GM18526 (cell line): ENCODE results near the gene GBP5.
"Not testable (repeated sequence)": the region's sequence is repeated elsewhere in the genome, so short reads cannot be mapped to it uniquely, and the experiment has no call there.

Experiments used
- POLR2A ChIP-seq: IDR thresholded peaks from 3 replicates; pipeline ENCODE4 v1.6.1; 2011; ENCODE audit not compliant: insufficient read length; ENCODE audit errors: extremely low read depth

Gene GBP5, protein sequence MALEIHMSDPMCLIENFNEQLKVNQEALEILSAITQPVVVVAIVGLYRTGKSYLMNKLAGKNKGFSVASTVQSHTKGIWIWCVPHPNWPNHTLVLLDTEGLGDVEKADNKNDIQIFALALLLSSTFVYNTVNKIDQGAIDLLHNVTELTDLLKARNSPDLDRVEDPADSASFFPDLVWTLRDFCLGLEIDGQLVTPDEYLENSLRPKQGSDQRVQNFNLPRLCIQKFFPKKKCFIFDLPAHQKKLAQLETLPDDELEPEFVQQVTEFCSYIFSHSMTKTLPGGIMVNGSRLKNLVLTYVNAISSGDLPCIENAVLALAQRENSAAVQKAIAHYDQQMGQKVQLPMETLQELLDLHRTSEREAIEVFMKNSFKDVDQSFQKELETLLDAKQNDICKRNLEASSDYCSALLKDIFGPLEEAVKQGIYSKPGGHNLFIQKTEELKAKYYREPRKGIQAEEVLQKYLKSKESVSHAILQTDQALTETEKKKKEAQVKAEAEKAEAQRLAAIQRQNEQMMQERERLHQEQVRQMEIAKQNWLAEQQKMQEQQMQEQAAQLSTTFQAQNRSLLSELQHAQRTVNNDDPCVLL

GRCh38 chr1:89272269-89273041, at the start of gene GBP5:
Gene GBP5, minus strand, starts transcription at chr1:89272860. Its CDS starts 3,305 bp downstream, at chr1:89269555.
- not testable (repeated sequence) for TF ChIP-seq POLR2A

DNA sequence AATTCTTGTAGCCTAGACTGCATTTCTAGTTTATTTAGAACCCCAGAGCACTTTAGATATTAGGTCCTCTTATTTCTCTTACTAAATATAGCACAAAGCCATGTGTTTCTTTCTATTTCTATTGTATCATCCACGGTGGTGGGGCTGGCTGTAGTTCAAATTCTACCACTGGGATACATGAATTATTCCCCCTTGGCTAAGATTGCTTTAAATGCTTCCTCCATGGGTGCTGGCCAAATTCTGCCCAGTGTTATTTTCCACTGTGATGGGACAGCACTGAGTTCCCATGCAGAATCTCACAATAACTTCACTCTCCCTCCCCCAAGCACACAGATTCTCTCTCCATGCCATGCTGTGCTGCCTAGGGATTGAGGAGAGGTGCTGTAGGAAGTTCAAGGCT, 49.7 kb upstream of the GBP5 start:
- no peak for TF ChIP-seq POLR2A

GRCh38 chr1:89312572-89312971, 39.9 kb upstream of the GBP5 start:
- no peak for TF ChIP-seq POLR2A

- no peak for TF ChIP-seq POLR2A
Observed at GRCh38 chr1:89311757-89312156, 39.1 kb upstream of the GBP5 start.

DNA sequence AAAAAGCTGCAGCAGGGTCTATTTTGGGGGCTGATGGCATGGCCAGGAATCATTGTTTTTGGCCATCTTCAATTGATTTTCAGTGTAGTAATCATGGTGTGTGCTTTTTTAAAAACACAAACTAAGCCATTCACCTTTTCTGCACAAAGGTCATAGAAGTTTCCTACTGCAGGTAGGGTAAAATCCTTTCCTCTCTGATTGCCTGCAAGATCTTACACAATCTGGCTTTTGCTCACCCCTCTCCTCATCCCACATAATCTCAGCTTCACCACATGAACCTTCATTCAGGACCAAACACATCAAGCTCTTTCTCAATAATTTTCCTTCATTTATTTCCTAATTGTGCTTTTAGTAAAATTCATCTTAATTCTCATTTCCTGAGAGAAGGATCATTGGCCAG, 38.3 kb upstream of the GBP5 start:
- no peak for TF ChIP-seq POLR2A

- TF ChIP-seq POLR2A, result no peak
Observed at GRCh38 chr1:89310505-89310904, 37.8 kb upstream of the GBP5 start.

GRCh38 chr1:89309828-89310227, 37.2 kb upstream of the GBP5 start:
- TF ChIP-seq POLR2A, result no peak

- no peak for TF ChIP-seq POLR2A
Observed at GRCh38 chr1:89306273-89306672, 33.6 kb upstream of the GBP5 start.

DNA sequence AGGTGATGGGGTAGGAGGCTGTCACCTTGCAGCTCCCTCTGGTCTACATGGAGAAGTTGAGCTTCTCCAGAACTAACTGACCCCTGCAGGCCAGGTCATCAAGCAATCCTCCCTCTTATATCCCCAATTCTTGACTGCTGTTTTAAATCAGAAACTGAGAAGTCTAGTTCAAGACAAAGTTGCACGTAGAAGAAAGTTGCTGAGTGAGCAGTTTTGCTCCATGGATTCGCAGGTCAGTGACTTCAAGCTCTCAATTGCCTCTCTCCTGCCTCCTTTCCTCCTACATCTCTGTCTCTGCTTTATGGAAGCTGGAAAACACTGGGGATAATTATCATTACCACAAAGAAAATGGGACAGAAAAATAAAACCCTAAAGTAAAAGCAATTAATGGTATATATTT, 32.8 kb upstream of the GBP5 start:
- TF ChIP-seq POLR2A, result no peak

GRCh38 chr1:89304572-89305230, 32.0 kb upstream of the GBP5 start:
- no peak for TF ChIP-seq POLR2A

DNA sequence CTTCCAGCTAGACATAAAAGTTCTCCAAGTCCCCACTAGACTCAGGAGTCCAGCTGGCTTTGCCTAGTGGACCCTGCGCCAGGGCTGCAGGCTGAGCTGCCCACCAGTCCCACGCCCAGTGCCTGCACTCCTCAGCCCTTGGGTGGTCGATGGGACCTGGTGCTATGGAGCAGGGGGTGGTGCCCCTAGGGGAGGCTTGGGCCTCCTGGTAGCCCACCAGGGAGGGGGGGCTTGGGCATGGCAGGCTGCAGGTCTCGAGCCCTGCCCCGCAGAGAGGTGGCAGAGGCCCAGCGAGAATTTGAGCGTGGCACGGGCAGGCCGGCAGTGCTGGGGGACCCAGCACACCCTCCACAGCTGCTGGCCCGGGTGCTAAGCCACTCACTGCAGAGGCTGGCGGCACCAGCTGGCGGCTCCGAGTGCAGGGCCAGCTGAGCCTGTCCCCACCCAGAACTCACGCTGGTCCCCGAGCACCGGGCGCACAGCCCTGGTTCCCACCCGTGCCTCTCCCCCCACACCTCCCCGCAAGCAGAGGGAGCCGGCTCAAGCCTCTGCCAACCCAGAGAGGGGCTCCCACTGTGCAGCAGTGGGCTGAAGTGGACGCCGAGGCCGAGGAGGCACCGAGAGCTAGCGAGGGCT, 30.2 kb upstream of the GBP5 start:
- TF ChIP-seq POLR2A, result no peak

GRCh38 chr1:89298461-89298860, 25.8 kb upstream of the GBP5 start:
- no peak for TF ChIP-seq POLR2A

DNA sequence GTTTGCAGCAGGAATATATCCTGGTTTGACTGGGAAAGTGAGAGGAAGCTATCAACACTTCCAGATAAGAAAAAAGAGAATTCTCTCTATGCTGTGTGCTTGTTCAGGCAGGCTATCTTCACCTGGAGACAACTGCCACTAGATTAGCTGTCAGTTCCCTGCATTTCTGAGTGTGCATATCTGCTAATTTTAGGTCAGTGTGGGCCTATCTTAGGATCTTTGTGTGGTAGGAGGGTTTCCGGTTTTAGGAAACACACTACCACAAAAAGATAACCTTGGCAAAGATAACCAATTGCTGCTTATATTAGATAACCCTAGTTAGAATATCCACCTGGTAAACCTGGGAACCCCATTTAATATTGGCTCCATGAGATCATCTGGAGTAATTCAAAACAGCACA, 22.5 kb upstream of the GBP5 start:
- TF ChIP-seq POLR2A, result no peak

- TF ChIP-seq POLR2A, result no peak
Observed at GRCh38 chr1:89291276-89291675, 18.6 kb upstream of the GBP5 start.

GRCh38 chr1:89288051-89288340, 15.3 kb upstream of the GBP5 start:
- TF ChIP-seq POLR2A, result no peak

- no peak for TF ChIP-seq POLR2A
Observed at GRCh38 chr1:89287181-89288050, 14.8 kb upstream of the GBP5 start.
